Motor neuron (in vitro differentiated cells): ENCODE data around the gene PDK3. TPM values are rescaled to one million over a fixed set of nuclear protein-coding genes. Genes with fewer than 3 reads are reported as not detected.
A peak's percentile ranks its signal among the peaks of the same experiment; 100 is the strongest.

ENCODE experiments used
- ATAC-seq, 8 experiments: fragments of 200-7000 bp; cut with Tn5 transposase; replicated peaks in 6 of 8; 2 replicates each; pipeline ENCODE4 v1.8.0; 2021; ENCODE audit warnings: mild to moderate bottlenecking in 8 of 8, moderate library complexity in 8 of 8
- H3K27ac ChIP-seq, 2 donors: fragments of 250-450 bp; sonication (Bioruptor Pico); 2 replicates each; pipeline ENCODE4 v1.9.0; 2021; ENCODE audit warnings: antibody characterized with exemption in 2 of 2, mild to moderate bottlenecking in 2 of 2, moderate library complexity in 1 of 2
- H3K4me1 ChIP-seq, 2 donors: fragments of 250-450 bp; sonication (Bioruptor Pico); replicated peaks in 1 of 2; 2 replicates each; pipeline ENCODE4 v1.6.1; 2021; ENCODE audit warnings: antibody characterized with exemption in 2 of 2, mild to moderate bottlenecking in 2 of 2, moderate library complexity in 1 of 2
- H3K4me3 ChIP-seq, 5 donors: fragments of 250-450 bp; sonication (Bioruptor Pico); 2 replicates each; pipeline ENCODE4 v1.9.0; 2021; ENCODE audit warnings: antibody characterized with exemption in 5 of 5, mild to moderate bottlenecking in 5 of 5, moderate library complexity in 4 of 5
- WGBS, 10 experiments: fragments of 450-650 bp; shearing (Covaris generic); methylation state at CpG; one replicate each; pipeline ENCODE4 v1.0.0; 2022; 5-methylcytosine and 5-hydroxymethylcytosine counted together
- in situ Hi-C, 9 experiments: fragments of 400-800 bp; cut with MboI; loops; one replicate each; pipeline ENCODE4 v1.15.0; 2021; ENCODE audit warnings: low sequenced_read_pairs in 9 of 9, low pct_unique_long_range_greater_than_20kb in 2 of 9; ENCODE audit not compliant: unreplicated experiment in 9 of 9
- total RNA-seq, 8 experiments: library from RNA; unstranded; fragments of 300-600 nt; gene quantifications; 2 replicates each; pipeline versions ENCODE4 v1.2.3 to v1.2.4, GENCODE V29; 2022

PDK3 gene
- total RNA-seq, 8 experiments from 2014 or later: 4.8 to 15.3 (median 9.2) TPM

GRCh38 chrX:24485976-24486680 lies 21.0 kb downstream of the PDK3 start:
- in situ Hi-C loops: no loop called here
- WGBS, 10 experiments: 0 to 83% (median 40%) methylated on average over 1 to 2 of the region's 10 CpGs; no CpG with 5 or more reads in 5 of the 10 experiments
- no peak for ATAC-seq

DNA sequence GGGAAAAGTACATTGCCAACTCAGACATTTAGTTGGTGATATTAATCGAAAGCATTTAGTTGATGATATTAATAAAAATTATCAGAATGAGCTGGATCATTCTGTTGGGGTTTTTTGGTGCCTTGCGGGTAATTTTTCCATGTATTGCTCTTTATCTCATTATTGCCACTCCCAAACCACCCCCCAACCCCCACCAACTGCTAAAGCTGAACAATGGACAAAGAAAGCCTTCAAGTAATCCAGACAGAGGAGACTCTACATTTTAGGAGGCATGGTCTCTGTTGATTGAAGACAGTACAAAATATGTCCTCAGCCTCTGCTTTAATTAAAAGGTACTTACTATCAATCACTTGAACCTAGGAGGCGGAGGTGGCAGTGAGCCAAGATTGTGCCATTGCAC lies 22.5 kb downstream of the PDK3 start:
- ATAC-seq: no peak
- Histone ChIP-seq H3K4me1 (no peaks in the 10 kb centered on the region), H3K27ac (no peak overlapping the region), H3K4me3 (no peak overlapping the region)
- whole genome bisulfite sequencing, 10 experiments: 61 to 100% (median 89%) methylated on average over 1 to 2 of the region's 3 CpGs; no CpG with 5 or more reads in 5 of the 10 experiments
- in situ Hi-C loops: no loop called here

More at GRCh38 chrX:24485976-24486680, 21.0 kb downstream of the PDK3 start:
- H3K4me3 ChIP-seq: no peak overlapping the region
- no peaks in the 10 kb centered on the region for H3K4me1 ChIP-seq
- no peak overlapping the region for H3K27ac ChIP-seq

DNA sequence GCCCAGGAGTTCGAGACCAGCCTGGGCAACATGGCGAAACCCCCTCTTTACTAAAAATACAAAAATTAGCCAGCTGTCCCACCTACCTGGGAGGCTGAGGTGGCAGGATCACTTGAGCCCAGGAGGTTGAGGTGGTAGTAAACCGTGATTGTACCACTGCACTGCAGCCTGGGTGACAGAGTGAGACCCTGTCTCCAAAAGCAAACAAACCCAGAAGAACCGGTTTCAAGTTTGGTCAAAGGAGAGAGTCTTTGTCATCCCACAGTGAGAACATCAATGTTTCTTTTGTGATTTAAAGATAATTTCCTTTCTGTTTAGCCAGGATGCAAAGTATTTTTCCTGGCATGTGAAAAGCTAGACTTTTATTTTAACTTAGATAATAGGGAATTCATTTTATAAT lies 26.7 kb downstream of the PDK3 start:
- no peak overlapping the region for H3K27ac ChIP-seq

DNA sequence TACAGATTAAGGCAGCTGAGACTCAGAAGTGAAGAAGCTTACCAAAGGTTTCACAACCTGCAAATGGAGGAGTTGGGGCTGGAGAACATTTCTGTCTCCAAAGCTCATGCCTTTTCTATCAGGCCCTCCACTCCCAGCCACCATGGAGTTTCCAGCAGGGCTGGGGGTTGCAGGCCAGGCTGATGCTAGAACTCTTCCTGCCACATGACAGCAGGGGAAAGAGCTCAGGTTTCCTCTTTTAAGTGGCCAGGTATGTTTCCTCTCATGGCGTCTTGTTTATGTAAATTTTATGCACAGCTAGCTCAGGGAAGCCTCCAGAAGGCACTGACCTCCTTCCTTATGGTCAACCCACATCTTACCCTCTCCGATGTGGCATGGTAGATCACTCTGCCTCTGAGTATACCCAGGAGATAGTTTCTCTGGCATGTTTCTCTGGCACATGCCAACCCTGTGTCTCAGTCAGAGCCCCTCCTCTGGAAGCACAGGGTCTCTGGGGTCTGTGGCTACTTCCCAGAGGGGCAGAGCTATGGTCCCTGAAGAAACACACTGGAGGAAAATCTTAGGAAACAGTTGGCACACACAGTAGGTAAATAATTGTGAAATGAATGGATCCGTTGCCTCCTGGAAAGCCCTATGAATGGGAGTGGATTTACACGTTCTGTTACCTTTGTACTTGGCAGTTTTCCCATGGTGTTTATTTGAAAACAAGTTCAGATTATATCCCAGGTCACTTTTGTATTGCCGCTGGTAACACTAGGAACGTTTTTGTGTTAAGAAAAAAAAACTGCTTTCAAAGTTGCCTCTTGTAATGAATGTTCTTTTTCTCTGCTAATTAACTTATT lies 28.9 kb downstream of the PDK3 start:
- no peak for ATAC-seq
- Histone ChIP-seq H3K4me3 (no peak overlapping the region), H3K27ac (no peak overlapping the region), H3K4me1 (no peaks in the 10 kb centered on the region)
- 0 to 83% (median 43%) methylated on average over 1 to 5 of the region's 6 CpGs; no CpG with 5 or more reads in 4 of the 10 experiments for WGBS, 10 experiments
- in situ Hi-C loops: no loop called here

More for the DNA sequence above, 26.7 kb downstream of the PDK3 start:
- no peak overlapping the region for H3K4me3 ChIP-seq
- in situ Hi-C loops: no loop called here
- H3K4me1 ChIP-seq: no peaks in the 10 kb centered on the region
- 33 to 85% (median 63%) methylated on average over 1 to 4 of the region's 4 CpGs; no CpG with 5 or more reads in 6 of the 10 experiments for WGBS, 10 experiments
- no peak for ATAC-seq

DNA sequence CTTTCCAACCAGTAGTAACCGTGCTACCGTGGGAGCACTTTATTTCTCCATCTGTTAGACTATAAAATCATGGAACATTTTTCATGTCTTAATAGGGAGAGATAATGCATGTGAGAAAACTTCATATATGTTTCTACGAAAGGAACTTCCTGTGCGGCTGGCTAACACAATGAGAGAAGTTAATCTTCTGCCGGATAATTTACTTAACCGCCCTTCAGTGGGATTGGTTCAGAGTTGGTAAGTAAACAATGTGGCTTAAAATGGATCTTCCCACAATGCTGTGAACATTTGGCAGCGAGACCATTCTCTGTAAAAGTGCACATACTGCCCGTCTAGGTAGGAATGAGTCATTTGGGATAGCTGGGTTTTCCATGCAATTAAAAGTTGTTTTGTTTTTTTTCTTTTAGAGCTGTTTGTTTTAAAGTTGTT lies 29.6 kb downstream of the PDK3 start:
- H3K27ac ChIP-seq: no peak overlapping the region
- H3K4me3 ChIP-seq: no peak overlapping the region
- in situ Hi-C loops: no loop called here
- H3K4me1 ChIP-seq: no peaks in the 10 kb centered on the region
- ATAC-seq: peak in 3 of 8 experiments; percentile 83 to 95 (median 94)
- WGBS, 10 experiments: 0 to 100% (median 80%) methylated on average over 2 to 6 of the region's 8 CpGs; no CpG with 5 or more reads in 6 of the 10 experiments

DNA sequence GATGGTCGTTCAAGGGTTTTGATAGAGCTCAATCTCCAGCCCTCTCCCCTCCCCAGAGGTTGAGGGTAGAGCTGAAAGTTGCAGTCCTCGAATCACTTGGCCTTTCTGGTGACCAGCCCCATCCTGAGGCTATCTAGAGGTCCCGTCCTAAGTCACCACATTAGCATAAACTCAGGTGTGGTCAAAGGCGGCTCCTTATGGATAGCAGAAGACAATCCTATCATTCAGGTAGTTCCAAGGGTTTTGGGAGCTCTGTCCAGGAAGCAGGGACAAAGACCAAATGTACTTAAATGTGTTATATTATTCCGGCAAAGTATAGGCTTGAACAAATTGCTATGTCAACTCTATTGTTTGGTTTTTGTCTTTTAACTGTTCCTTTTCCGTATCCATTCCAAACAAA lies 30.6 kb downstream of the PDK3 start:
- Histone ChIP-seq H3K4me1 (no peaks in the 10 kb centered on the region), H3K27ac (no peak overlapping the region), H3K4me3 (no peak overlapping the region)
- in situ Hi-C loops: no loop called here
- no peak for ATAC-seq
- 43 to 100% (median 100%) methylated on average over 1 to 5 of the region's 6 CpGs; no CpG with 5 or more reads in 5 of the 10 experiments for WGBS, 10 experiments

- ATAC-seq: peak in 3 of 8 experiments; percentile 21 to 57 (median 25)
- Histone ChIP-seq H3K4me3 (no peak overlapping the region), H3K27ac (no peak overlapping the region), H3K4me1 (no peaks in the 10 kb centered on the region)
- 58 to 100% (median 92%) methylated on average over 1 to 3 of the region's 5 CpGs; no CpG with 5 or more reads in 4 of the 10 experiments for WGBS, 10 experiments
- in situ Hi-C loops: no loop called here
Measured at GRCh38 chrX:24498181-24498580, 33.1 kb downstream of the PDK3 start.

GRCh38 chrX:24498975-24499374 lies 33.9 kb downstream of the PDK3 start:
- WGBS, 10 experiments: 0 to 71% (median 42%) methylated on average over 1 to 2 of the region's 2 CpGs; no CpG with 5 or more reads in 5 of the 10 experiments
- in situ Hi-C loops: no loop called here

GRCh38 chrX:24506082-24506481 lies 41.0 kb downstream of the PDK3 start:
- Histone ChIP-seq H3K27ac (no peak overlapping the region), H3K4me1 (no peaks in the 10 kb centered on the region), H3K4me3 (no peak overlapping the region)
- in situ Hi-C loops: no loop called here
- ATAC-seq: no peak
- 0 to 83% methylated on average over 1 of the region's 1 CpG; no CpG with 5 or more reads in 8 of the 10 experiments for WGBS, 10 experiments

More at GRCh38 chrX:24498975-24499374, 33.9 kb downstream of the PDK3 start:
- H3K27ac ChIP-seq: no peak overlapping the region
- no peaks in the 10 kb centered on the region for H3K4me1 ChIP-seq
- no peak overlapping the region for H3K4me3 ChIP-seq
- no peak for ATAC-seq

GRCh38 chrX:24508375-24508774 lies 43.3 kb downstream of the PDK3 start:
- H3K4me3 ChIP-seq: no peak overlapping the region
- ATAC-seq: no peak
- whole genome bisulfite sequencing, 10 experiments: 20 to 100% (median 95%) methylated on average over 1 to 7 of the region's 8 CpGs; no CpG with 5 or more reads in 7 of the 10 experiments
- H3K27ac ChIP-seq: no peak overlapping the region
- in situ Hi-C loops: no loop called here
- H3K4me1 ChIP-seq: no peaks in the 10 kb centered on the region

DNA sequence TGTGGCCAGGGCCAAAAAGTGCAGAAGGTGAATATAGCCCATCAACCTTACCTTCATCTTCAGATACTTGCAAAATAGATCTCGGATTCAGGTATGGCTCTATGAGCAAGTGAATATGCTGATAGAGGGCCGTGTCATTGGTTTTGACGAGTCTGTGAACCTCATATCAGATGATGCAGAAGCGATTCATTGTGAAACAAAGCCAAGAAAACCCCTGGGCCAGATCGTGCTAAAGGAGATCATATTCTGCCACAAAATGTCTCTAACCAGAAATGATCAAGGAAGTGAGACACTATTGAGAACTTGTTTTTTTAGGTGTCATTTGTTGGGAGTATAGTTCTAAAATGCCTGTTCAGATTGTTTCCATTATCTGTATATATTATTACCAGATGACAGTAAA lies 48.3 kb downstream of the PDK3 start:
- WGBS, 10 experiments: 20 to 94% (median 94%) methylated on average over 1 to 3 of the region's 5 CpGs; no CpG with 5 or more reads in 7 of the 10 experiments
- in situ Hi-C loops: no loop called here
- no peak for ATAC-seq
- H3K4me1 ChIP-seq: no peaks in the 10 kb centered on the region
- no peak overlapping the region for H3K27ac ChIP-seq
- H3K4me3 ChIP-seq: no peak overlapping the region

DNA sequence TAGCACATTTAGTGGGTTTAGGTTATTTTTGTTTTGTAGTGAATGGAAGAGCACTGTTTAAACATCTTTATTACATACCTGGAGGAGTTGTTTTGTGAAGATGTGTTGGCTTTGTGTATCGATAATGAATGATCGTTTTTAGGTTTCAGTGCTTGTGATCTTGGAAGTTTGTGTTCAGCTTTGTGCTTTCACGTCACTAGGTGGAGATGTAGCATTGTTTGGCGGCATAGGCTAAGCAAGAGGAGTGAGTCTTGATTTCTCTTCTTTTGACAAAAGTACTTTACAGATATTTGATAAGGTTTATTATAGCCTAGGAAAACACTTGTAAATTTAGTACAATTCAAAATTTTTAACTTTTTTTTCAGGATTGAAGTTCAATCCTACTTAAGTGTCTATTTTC lies 50.4 kb downstream of the PDK3 start:
- no peak overlapping the region for H3K4me3 ChIP-seq
- no peak overlapping the region for H3K27ac ChIP-seq
- peak in 2 of 8 experiments; percentile 29 to 62 for ATAC-seq
- H3K4me1 ChIP-seq: no peaks in the 10 kb centered on the region
- in situ Hi-C loops: no loop called here
- WGBS, 10 experiments: 33 to 100% (median 86%) methylated on average over 1 to 2 of the region's 4 CpGs; no CpG with 5 or more reads in 6 of the 10 experiments

GRCh38 chrX:24520472-24520871 lies 55.4 kb downstream of the PDK3 start:
- Histone ChIP-seq H3K4me3 (no peak overlapping the region), H3K27ac (no peak overlapping the region), H3K4me1 (no peaks in the 10 kb centered on the region)
- WGBS, 10 experiments: 60 to 100% (median 100%) methylated on average over 1 to 2 of the region's 2 CpGs; no CpG with 5 or more reads in 5 of the 10 experiments
- no peak for ATAC-seq
- in situ Hi-C loops: no loop called here
